Measurements from ENCODE around the gene ZNF560.

GRCh38 chr19:9494096-9494495 lies 4.3 kb downstream of the ZNF560 start:
- TF ChIP-seq PREB (CRISPR knock-in tag; IDR thresholded peaks at IDR 0.05; ENCODE audit: borderline replicate concordance) (no peak), CTCF (IDR thresholded peaks at IDR 0.05) (no peak), ZMAT4 (CRISPR knock-in tag; IDR thresholded peaks at IDR 0.05) (no peak), SP1 (CRISPR knock-in tag; conservative IDR thresholded peaks at IDR 0.05) (no peak), NR2C2 (CRISPR knock-in tag; IDR thresholded peaks at IDR 0.05) (no peak), USF2 (CRISPR knock-in tag; IDR thresholded peaks at IDR 0.05) (no peak), ZBTB43 (CRISPR knock-in tag; IDR thresholded peaks at IDR 0.05) (no peak), CBFB (CRISPR knock-in tag; IDR thresholded peaks at IDR 0.05; ENCODE audit: low read depth) (no peak), FOXP4 (CRISPR knock-in tag; IDR thresholded peaks at IDR 0.05) (no peak), TCF7 (CRISPR knock-in tag; IDR thresholded peaks at IDR 0.05; ENCODE audit: low read depth) (no peak), HMGXB4 (CRISPR knock-in tag; IDR thresholded peaks at IDR 0.05) (no peak), SOX15 (CRISPR knock-in tag; IDR thresholded peaks at IDR 0.05) (no peak), NR1H2 (CRISPR knock-in tag; IDR thresholded peaks at IDR 0.05) (no peak)
